A673 (cell line): ENCODE measurements around the gene EPHB3.
A peak's percentile ranks its signal among the peaks of the same experiment; 100 is the strongest.

Experiments used
- CTCF ChIP-seq: fragments of 300-800, 200-600 bp; sonication (generic); conservative IDR thresholded peaks from 2 replicates; pipeline ENCODE4 v1.5.1; 2017; ENCODE audit warnings: low read depth, mild to moderate bottlenecking, antibody characterized with exemption, low read length, moderate library complexity, mixed read lengths
- EZH2 ChIP-seq: fragments of 200-600 bp; sonication (generic); IDR thresholded peaks from 2 replicates; pipeline ENCODE4 v1.6.1; 2017; ENCODE audit warnings: borderline replicate concordance, low read depth, mild to moderate bottlenecking, mixed read lengths, antibody characterized with exemption, low read length; ENCODE audit not compliant: poor library complexity, severe bottlenecking

- TF ChIP-seq CTCF (no peak), EZH2 (peak; percentile 6)
These were observed 49.0 kb upstream of the EPHB3 start for GRCh38 chr3:184512621-184513020.
